HL-60 (cell line): ENCODE measurements around the gene ANKRD13D.

Experiments
- DNase-seq, 2 experiments: peaks; one replicate each; pipeline ENCODE4 v3.0.0-alpha.2; 2010 to 2020; ENCODE audit warnings: low read depth in 1 of 2, low spot score in 1 of 2
- H3K27ac ChIP-seq: fragments of 250-450 bp; sonication (Bioruptor Pico); replicated peaks from 2 replicates; pipeline ENCODE4 v1.5.1; 2020; ENCODE audit warnings: mild to moderate bottlenecking, moderate library complexity
- H3K27me3 ChIP-seq: fragments of 250-450 bp; sonication (Bioruptor Pico); 2 replicates; pipeline ENCODE4 v1.5.1; 2021; ENCODE audit warnings: mild to moderate bottlenecking, moderate library complexity; ENCODE audit not compliant: insufficient read depth, poor library complexity, severe bottlenecking
- H3K4me3 ChIP-seq: replicated peaks from 2 replicates; pipeline ENCODE4 v1.5.1; 2011; ENCODE audit warnings: mild to moderate bottlenecking, control low read depth, low read length; ENCODE audit not compliant: insufficient read depth
- CTCF ChIP-seq: IDR thresholded peaks from one replicate; pipeline ENCODE4 v1.5.1; 2011; ENCODE audit warnings: low read length, control low read depth, inconsistent platforms; ENCODE audit not compliant: insufficient read depth
- GABPA ChIP-seq: IDR thresholded peaks from 2 replicates; pipeline ENCODE4 v1.6.1; 2012; ENCODE audit warnings: low read depth
- POLR2AphosphoS5 ChIP-seq: IDR thresholded peaks from 2 replicates; pipeline ENCODE4 v1.6.1; 2012; ENCODE audit warnings: low read depth
- REST ChIP-seq: IDR thresholded peaks from 2 replicates; pipeline ENCODE4 v1.6.1; 2012; ENCODE audit warnings: low read depth; ENCODE audit not compliant: insufficient replicate concordance
- SPI1 ChIP-seq: IDR thresholded peaks from 2 replicates; pipeline ENCODE4 v1.6.1; 2012; ENCODE audit warnings: low read depth, mild to moderate bottlenecking, borderline replicate concordance

The ANKRD13D gene

GRCh38 chr11:67271541-67272284, 17.4 kb upstream of the ANKRD13D start:
- DNase-seq = peak; percentile 73 to 93
- TF ChIP-seq CTCF = no peak
- 0 out of 2 replicates have a peak, but pooled peaks have one; percentile 29 for TF ChIP-seq GABPA
- peak; percentile 39 for TF ChIP-seq REST
- peak; percentile 63; the same call in 1 of the 2 replicates for TF ChIP-seq SPI1
- TF ChIP-seq POLR2AphosphoS5 = peak; percentile 84
- Histone ChIP-seq H3K4me3 (peak overlapping the region; percentile 67), H3K27me3 (no peaks in the 10 kb centered on the region), H3K27ac (peak overlapping the region; percentile 100)

- DNase-seq = peak; percentile 45 to 74
- Histone ChIP-seq H3K27me3 (no peaks in the 10 kb centered on the region), H3K4me3 (0 out of 2 replicates have a peak overlapping the region, but pooled peaks have one; percentile 4), H3K27ac (peak overlapping the region; percentile 100)
- TF ChIP-seq POLR2AphosphoS5 (peak; percentile 36; the same call in 1 of the 2 replicates), SPI1 (no peak), GABPA (no peak)
Observed at GRCh38 chr11:67272327-67273259, 16.5 kb upstream of the ANKRD13D start.

GRCh38 chr11:67273260-67273990, 15.7 kb upstream of the ANKRD13D start:
- DNase-seq = peak in 1 of 2 experiments; percentile 51
- Histone ChIP-seq H3K27me3 (no peaks in the 10 kb centered on the region), H3K4me3 (no peak overlapping the region), H3K27ac (peak overlapping the region; percentile 100)
- TF ChIP-seq SPI1 (no peak), REST (no peak), CTCF (no peak), GABPA (no peak), POLR2AphosphoS5 (no peak; the same call in 1 of the 2 replicates)
